HepG2 (cell line): ENCODE measurements around the gene CTNNA1. TPM values are rescaled to one million over a fixed set of nuclear protein-coding genes. Genes with fewer than 3 reads are reported as not detected.
A peak's percentile ranks its signal among the peaks of the same experiment; 100 is the strongest.
"Not testable (repeated sequence)": the region's sequence is repeated elsewhere in the genome, so short reads cannot be mapped to it uniquely, and the experiment has no call there.

Experiments
- ATAC-seq: fragments of 200-7000 bp; cut with Tn5 transposase; 3 replicates; pipeline ENCODE4 v1.9.1; 2020; ENCODE audit warnings: mild to moderate bottlenecking, moderate library complexity
- BruUV-seq: library from RNA; stranded (reverse); fragments of 400-500 nt; replicated peaks from 2 replicates; lab custom pipeline; 2021; lab: Mats Ljungman, UMichigan
- CTCF ChIA-PET: fragments of 300-600 bp; formaldehyde crosslinking; extraction: SDS; loops from one replicate; lab custom pipeline; 2021; ENCODE audit warnings: low total read pairs, inconsistent platforms, low intra/inter-chr PET ratio; lab: Yijun Ruan, JAX
- POLR2A ChIA-PET: fragments of 350-600 bp; sonication (Branson Sonifier 250); formaldehyde crosslinking; loops from one replicate; lab custom pipeline; 2020; ENCODE audit warnings: antibody characterized with exemption, inconsistent platforms; lab: Yijun Ruan, JAX
- DNase-seq: peaks from one replicate; pipeline ENCODE4 v3.0.0-alpha.2; 2015; ENCODE audit warnings: low spot score
- FAIRE-seq: peaks from 3 replicates; lab custom pipeline; 2011; peaks lifted over from hg19 to GRCh38; lab: Jason Lieb, UNC
- H2AFZ ChIP-seq: one replicate; pipeline ENCODE4 v1.6.1; 2011; ENCODE audit warnings: low read length, inconsistent platforms
- H3K27ac ChIP-seq: fragments of 300-600 bp; 3 replicates; pipeline ENCODE4 v1.8.0; 2011; ENCODE audit warnings: mixed run types, mild to moderate bottlenecking, mixed read lengths, low read length, inconsistent platforms; ENCODE audit not compliant: insufficient read depth; ENCODE audit errors: extremely low read length
- H3K27me3 ChIP-seq, 2 experiments: fragments of 200-600 bp in 1 of 2; 2 replicates in 1 of 2; 3 replicates in 1 of 2; pipeline versions ENCODE4 v1.6.0 to v1.8.0; 2011; ENCODE audit warnings: low read length in 2 of 2, mild to moderate bottlenecking in 2 of 2, moderate library complexity in 2 of 2, inconsistent platforms in 1 of 2; ENCODE audit not compliant: insufficient read depth in 2 of 2, control insufficient read depth in 1 of 2
- H3K36me3 ChIP-seq, 2 experiments: fragments of 200-600 bp in 1 of 2; replicated peaks in 1 of 2; 2 replicates in 1 of 2; 3 replicates in 1 of 2; pipeline versions ENCODE4 v1.5.1 to v1.8.0; 2011; ENCODE audit warnings: low read length in 2 of 2, inconsistent platforms in 1 of 2; ENCODE audit not compliant: insufficient read depth in 2 of 2, control insufficient read depth in 1 of 2
- H3K4me1 ChIP-seq: 2 replicates; pipeline ENCODE4 v1.5.1; 2012; ENCODE audit warnings: low read length, inconsistent platforms; ENCODE audit not compliant: insufficient read depth
- H3K4me2 ChIP-seq: 2 replicates; pipeline ENCODE4 v1.6.0; 2011; ENCODE audit warnings: low read depth, low read length, inconsistent platforms
- H3K4me3 ChIP-seq, 3 experiments: fragments of 200-600 bp in 1 of 3; sonication (generic), shearing (Covaris generic) in 1 of 3; replicated peaks in 1 of 3; 2 replicates each; pipeline ENCODE4 v1.5.1; 2011 to 2016; ENCODE audit warnings: low read length in 3 of 3, inconsistent platforms in 2 of 3, low read depth in 2 of 3, mild to moderate bottlenecking in 2 of 3, control low read depth in 1 of 3, mixed read lengths in 1 of 3; ENCODE audit not compliant: insufficient read depth in 1 of 3
- H3K79me2 ChIP-seq: one replicate; pipeline ENCODE4 v1.6.1; 2011; ENCODE audit warnings: low read length, inconsistent platforms; ENCODE audit not compliant: insufficient read depth
- H3K9ac ChIP-seq: 2 replicates; pipeline ENCODE4 v1.6.0; 2011; ENCODE audit warnings: mild to moderate bottlenecking, low read depth, low read length, inconsistent platforms; ENCODE audit not compliant: insufficient read depth
- H3K9me3 ChIP-seq: 2 replicates; pipeline ENCODE4 v1.5.1; 2012; ENCODE audit warnings: mild to moderate bottlenecking, low read length
- H4K20me1 ChIP-seq: 2 replicates; pipeline ENCODE4 v1.6.0; 2011; ENCODE audit warnings: inconsistent platforms, mild to moderate bottlenecking, low read length, moderate library complexity; ENCODE audit not compliant: insufficient read depth
- CHD4 ChIP-seq: fragments of 200-600 bp; sonication (generic); IDR thresholded peaks from 2 replicates; pipeline ENCODE4 v1.7.0; 2017; ENCODE audit warnings: mild to moderate bottlenecking, low read length, borderline replicate concordance
- PHF21A ChIP-seq: sonication (generic); formaldehyde crosslinking; IDR thresholded peaks from 2 replicates; pipeline ENCODE4 v1.5.0; 2020; ENCODE audit warnings: mild to moderate bottlenecking, missing genetic modification reagents
- SNAI1 ChIP-seq: sonication (generic); formaldehyde crosslinking; IDR thresholded peaks from 2 replicates; pipeline ENCODE4 v1.5.0; 2020; ENCODE audit warnings: mild to moderate bottlenecking, missing genetic modification reagents, borderline replicate concordance
- ZFP90 ChIP-seq: sonication (generic); formaldehyde crosslinking; IDR thresholded peaks from 2 replicates; pipeline ENCODE4 v1.8.0; 2022; ENCODE audit warnings: missing genetic modification reagents, mild to moderate bottlenecking, inconsistent platforms, borderline replicate concordance
- ZNF121 ChIP-seq: sonication (generic); formaldehyde crosslinking; IDR thresholded peaks from 2 replicates; pipeline ENCODE4 v1.5.0; 2020; ENCODE audit warnings: mild to moderate bottlenecking, missing genetic modification reagents
- WGBS: methylation state at CpG from one replicate; pipeline ENCODE4 v1.1.6; 2017; ENCODE audit warnings: low lambda C conversion rate; 5-methylcytosine and 5-hydroxymethylcytosine counted together
- in situ Hi-C: cut with HindIII; loops from 2 replicates; pipeline ENCODE4 v1.10.0; 2017; ENCODE audit warnings: low pct_unique_long_range_greater_than_20kb; ENCODE audit not compliant: extremely low pct_ligation_motif_present
- intact Hi-C: fragments of 100-400 bp; cut with micrococcal nuclease; formaldehyde crosslinking; loops from one replicate; pipeline ENCODE4 v1.10.0; 2022; ENCODE audit not compliant: unreplicated experiment
- polyA plus RNA-seq, 8 experiments: library from polyadenylated mRNA; depleted of rRNA in 3 of 8; stranded (reverse) in 7 of 8; unstranded in 1 of 8; fragments of >200 nt; fragmentation: Illumina TruSeq in 4 of 8; extraction: Trizol in 4 of 8; gene quantifications; 2 replicates each; pipeline versions ENCODE4 v1.2.1 to v1.2.3, GENCODE V29; 2011 to 2016; ENCODE audit warnings: low read depth in 4 of 8, missing spikeins in 1 of 8, mixed read lengths in 1 of 8; ENCODE audit not compliant: insufficient read depth in 1 of 8
- total RNA-seq, 5 experiments: library from RNA; depleted of rRNA; stranded (reverse); fragments of >200 nt; fragmentation: Illumina TruSeq; extraction: Trizol; gene quantifications; 2 replicates each; pipeline ENCODE4 v1.2.3, GENCODE V29; 2016; ENCODE audit warnings: low read depth in 1 of 5
- TF ChIP-seq, protein P1 (sequence below): sonication (generic); formaldehyde crosslinking; IDR thresholded peaks from 2 replicates; pipeline ENCODE4 v1.5.0; 2020; ENCODE audit warnings: mild to moderate bottlenecking, missing genetic modification reagents
- TF ChIP-seq, protein P2 (sequence below): sonication (generic); formaldehyde crosslinking; conservative IDR thresholded peaks from 2 replicates; pipeline ENCODE4 v1.8.0; 2022; ENCODE audit warnings: low read depth, missing genetic modification reagents
- TF ChIP-seq, protein P3 (sequence below): sonication (generic); formaldehyde crosslinking; IDR thresholded peaks from 2 replicates; pipeline ENCODE4 v1.5.0; 2020; ENCODE audit warnings: mild to moderate bottlenecking, missing genetic modification reagents, moderate library complexity

The CTNNA1 gene
- total and polyA plus RNA-seq, 2 of the 13 experiments (the other 11 are each of a cell fraction or from before 2014, with no cell fraction given): 66.8 to 162 TPM

DNA sequence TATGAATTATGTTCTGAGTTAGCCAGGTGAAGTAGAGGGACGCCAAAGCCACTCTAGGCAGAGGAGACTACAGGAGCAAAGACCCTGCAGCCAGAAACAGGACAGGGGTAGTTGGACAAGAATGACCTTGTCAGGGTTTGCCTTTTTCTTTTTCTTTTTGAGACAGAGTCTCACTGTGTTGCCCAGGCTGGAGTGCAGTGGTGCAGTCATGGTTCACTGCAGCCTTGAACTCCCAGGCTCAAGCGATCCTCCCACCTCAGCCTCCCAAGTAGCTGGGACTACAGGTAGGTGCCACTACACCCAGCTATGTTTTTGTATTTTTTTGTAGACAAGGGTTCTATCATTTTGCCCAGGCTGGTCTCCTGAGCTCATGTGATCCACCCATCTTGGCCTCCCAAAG, 1.9 kb upstream of the CTNNA1 start:
- Histone ChIP-seq H3K4me1 (peaks cover 33% of the 10 kb centered on the region), H3K79me2 (peaks cover 27% of the 10 kb centered on the region), H4K20me1 (peaks cover 20% of the 10 kb centered on the region)
- CTCF ChIA-PET: interaction anchor here (1.7 kb wide), 1 partner anchor 23 kb away, joined by 3 read pairs; no protein-coding TSS in a partner anchor
- H3K9me3 ChIP-seq, DNase-seq, POLR2A ChIA-PET, FAIRE-seq, H3K27me3 ChIP-seq, H3K4me2 ChIP-seq, H2AFZ ChIP-seq, in situ Hi-C loops, H3K36me3 ChIP-seq, BruUV-seq, H3K27ac ChIP-seq, ATAC-seq, H3K9ac ChIP-seq, H3K4me3 ChIP-seq: not testable (repeated sequence)
- WGBS: 63% methylated on average over 2 of the region's 2 CpGs
- TF ChIP-seq, protein P1, sequence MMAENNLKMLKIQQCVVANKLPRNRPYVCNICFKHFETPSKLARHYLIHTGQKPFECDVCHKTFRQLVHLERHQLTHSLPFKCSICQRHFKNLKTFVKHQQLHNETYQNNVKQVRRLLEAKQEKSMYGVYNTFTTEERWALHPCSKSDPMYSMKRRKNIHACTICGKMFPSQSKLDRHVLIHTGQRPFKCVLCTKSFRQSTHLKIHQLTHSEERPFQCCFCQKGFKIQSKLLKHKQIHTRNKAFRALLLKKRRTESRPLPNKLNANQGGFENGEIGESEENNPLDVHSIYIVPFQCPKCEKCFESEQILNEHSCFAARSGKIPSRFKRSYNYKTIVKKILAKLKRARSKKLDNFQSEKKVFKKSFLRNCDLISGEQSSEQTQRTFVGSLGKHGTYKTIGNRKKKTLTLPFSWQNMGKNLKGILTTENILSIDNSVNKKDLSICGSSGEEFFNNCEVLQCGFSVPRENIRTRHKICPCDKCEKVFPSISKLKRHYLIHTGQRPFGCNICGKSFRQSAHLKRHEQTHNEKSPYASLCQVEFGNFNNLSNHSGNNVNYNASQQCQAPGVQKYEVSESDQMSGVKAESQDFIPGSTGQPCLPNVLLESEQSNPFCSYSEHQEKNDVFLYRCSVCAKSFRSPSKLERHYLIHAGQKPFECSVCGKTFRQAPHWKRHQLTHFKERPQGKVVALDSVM (CRISPR knock-in tag): 0 out of 2 replicates have a peak, but pooled peaks have one; percentile 40
- TF ChIP-seq ZNF121 (CRISPR knock-in tag): peak; percentile 90
- intact Hi-C loops: loop anchor here (10.0 kb wide), 1 partner anchor 177 kb away; the partner anchor contains the start of gene HSPA9

DNA sequence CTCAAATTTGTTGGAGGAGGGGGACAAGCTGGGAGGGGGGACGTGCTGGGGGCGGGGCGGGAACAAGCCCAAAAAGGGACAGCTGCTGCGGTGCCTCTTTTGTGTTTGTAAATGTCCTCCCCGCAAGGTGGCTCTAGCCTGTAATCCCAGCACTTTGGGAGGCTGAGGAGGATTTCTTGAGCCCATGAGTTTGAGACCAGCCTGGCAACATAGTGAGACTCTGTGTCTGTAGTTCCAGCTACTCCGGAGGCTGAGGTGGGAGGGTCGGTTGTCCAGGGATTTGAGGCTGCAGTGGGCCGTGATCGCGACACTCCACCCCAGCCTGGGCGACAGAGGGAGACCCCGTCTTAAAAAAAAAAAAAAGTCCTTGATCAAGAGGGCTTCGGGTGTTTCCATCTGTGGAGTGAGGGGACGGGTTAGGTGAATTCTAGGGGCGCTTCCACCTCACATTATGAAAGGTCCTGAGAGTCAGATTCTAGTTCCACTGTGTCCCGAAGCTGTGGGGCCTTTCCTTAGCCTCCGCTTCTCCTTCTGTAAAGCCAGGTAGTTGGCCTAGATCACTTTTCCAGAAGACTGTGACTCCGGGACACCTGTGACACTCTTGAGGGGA, 779 bp upstream of the CTNNA1 start:
- intact Hi-C loops (loop anchor here (10.0 kb wide), 1 partner anchor 178 kb away; the partner anchor contains the start of gene HSPA9), in situ Hi-C loops (no loop called here)
- peak overlapping the region; percentile 78 for H3K9ac ChIP-seq
- peaks cover 29% of the 10 kb centered on the region for H4K20me1 ChIP-seq
- FAIRE-seq (peak; percentile 44), DNase-seq (peak; percentile 39), ATAC-seq (peak; percentile 36)
- peaks cover 38% of the 10 kb centered on the region for H3K79me2 ChIP-seq
- peak overlapping the region; percentile 73 to 93 (median 83) for H3K4me3 ChIP-seq
- WGBS: under 1% methylated on average over 15 of the region's 18 CpGs
- no peak overlapping the region for H2AFZ ChIP-seq
- H3K4me2 ChIP-seq: peak overlapping the region; percentile 91
- H3K27me3 ChIP-seq: no peaks in the 10 kb centered on the region
- peak overlapping the region; percentile 82 for H3K27ac ChIP-seq
- no peaks in the 10 kb centered on the region for H3K36me3 ChIP-seq
- no peaks in the 10 kb centered on the region for H3K9me3 ChIP-seq
- ChIA-PET POLR2A (interaction anchor here (1.4 to 2.1 kb wide), 4 partner anchors 9 to 49 kb away, joined by 4 to 9 read pairs (median 6); no protein-coding TSS in a partner anchor), CTCF (interaction anchor here (1.3 to 1.7 kb wide), 2 partner anchors 22 to 37 kb away, joined by 3 to 4 read pairs; no protein-coding TSS in a partner anchor)
- TSS peak; percentile 91 for BruUV-seq
- peaks cover 44% of the 10 kb centered on the region for H3K4me1 ChIP-seq
- TF ChIP-seq PHF21A (CRISPR knock-in tag): 0 out of 2 replicates have a peak, but pooled peaks have one; percentile 3
- TF ChIP-seq, protein P2, sequence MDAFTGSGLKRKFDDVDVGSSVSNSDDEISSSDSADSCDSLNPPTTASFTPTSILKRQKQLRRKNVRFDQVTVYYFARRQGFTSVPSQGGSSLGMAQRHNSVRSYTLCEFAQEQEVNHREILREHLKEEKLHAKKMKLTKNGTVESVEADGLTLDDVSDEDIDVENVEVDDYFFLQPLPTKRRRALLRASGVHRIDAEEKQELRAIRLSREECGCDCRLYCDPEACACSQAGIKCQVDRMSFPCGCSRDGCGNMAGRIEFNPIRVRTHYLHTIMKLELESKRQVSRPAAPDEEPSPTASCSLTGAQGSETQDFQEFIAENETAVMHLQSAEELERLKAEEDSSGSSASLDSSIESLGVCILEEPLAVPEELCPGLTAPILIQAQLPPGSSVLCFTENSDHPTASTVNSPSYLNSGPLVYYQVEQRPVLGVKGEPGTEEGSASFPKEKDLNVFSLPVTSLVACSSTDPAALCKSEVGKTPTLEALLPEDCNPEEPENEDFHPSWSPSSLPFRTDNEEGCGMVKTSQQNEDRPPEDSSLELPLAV: no peak
- TF ChIP-seq, protein P3, sequence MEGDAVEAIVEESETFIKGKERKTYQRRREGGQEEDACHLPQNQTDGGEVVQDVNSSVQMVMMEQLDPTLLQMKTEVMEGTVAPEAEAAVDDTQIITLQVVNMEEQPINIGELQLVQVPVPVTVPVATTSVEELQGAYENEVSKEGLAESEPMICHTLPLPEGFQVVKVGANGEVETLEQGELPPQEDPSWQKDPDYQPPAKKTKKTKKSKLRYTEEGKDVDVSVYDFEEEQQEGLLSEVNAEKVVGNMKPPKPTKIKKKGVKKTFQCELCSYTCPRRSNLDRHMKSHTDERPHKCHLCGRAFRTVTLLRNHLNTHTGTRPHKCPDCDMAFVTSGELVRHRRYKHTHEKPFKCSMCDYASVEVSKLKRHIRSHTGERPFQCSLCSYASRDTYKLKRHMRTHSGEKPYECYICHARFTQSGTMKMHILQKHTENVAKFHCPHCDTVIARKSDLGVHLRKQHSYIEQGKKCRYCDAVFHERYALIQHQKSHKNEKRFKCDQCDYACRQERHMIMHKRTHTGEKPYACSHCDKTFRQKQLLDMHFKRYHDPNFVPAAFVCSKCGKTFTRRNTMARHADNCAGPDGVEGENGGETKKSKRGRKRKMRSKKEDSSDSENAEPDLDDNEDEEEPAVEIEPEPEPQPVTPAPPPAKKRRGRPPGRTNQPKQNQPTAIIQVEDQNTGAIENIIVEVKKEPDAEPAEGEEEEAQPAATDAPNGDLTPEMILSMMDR (CRISPR knock-in tag): peak; percentile 61
- 0 out of 2 replicates have a peak, but pooled peaks have one; percentile 23 for TF ChIP-seq CHD4
- 0 out of 2 replicates have a peak, but pooled peaks have one; percentile 19 for TF ChIP-seq SNAI1 (CRISPR knock-in tag)
- no peak for TF ChIP-seq ZFP90 (CRISPR knock-in tag)
